HG03565 (cell line): Measurements from ENCODE around the gene ZSCAN21.
A peak's percentile ranks its signal among the peaks of the same experiment; 100 is the strongest.

ENCODE experiments used
- ATAC-seq: cut with Tn5 transposase; IDR thresholded peaks from one replicate; pipeline ENCODE4 v1.9.1; 2021; ENCODE audit warnings: mild to moderate bottlenecking, moderate library complexity; ENCODE audit not compliant: unreplicated experiment

Gene ZSCAN21

DNA sequence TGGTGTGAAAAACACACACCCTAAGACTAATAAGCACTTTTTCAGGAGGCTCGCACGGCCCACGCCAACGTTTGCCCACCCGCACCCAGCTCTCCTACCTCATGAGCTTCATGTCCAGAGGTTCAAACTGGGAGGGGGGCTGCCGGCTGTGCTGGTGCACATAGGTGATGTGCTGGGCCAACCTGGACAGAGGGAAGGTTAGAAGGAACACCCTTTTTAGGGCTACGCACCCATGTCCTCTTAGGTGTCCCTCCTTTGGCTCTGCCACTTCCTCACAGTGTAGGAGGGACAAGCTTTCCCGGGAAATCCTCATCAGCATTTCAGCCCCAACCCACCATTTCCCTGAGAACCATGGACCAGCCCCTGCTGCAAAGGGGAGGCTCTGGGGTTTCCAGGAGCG lies 45.7 kb downstream of the ZSCAN21 start:
- no peak for ATAC-seq

DNA sequence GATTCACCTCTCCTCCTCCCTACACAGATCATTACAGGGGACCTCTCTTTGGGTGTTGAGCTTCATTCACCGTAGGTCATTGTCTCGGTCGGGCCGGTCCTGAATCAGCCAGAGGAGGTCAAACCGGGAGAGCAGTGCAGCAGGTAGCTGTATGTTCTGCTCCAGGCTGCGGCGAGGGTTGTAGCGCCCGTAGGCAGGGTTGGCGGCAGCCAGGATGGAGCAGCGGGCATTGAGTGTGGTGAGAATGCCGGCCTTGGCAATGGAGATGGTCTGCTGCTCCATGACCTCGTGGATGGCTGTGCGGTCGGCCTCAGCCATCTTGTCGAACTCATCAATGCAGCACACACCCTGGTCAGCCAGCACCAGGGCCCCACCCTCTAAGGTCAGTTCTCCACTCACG lies 46.1 kb downstream of the ZSCAN21 start:
- ATAC-seq: no peak

DNA sequence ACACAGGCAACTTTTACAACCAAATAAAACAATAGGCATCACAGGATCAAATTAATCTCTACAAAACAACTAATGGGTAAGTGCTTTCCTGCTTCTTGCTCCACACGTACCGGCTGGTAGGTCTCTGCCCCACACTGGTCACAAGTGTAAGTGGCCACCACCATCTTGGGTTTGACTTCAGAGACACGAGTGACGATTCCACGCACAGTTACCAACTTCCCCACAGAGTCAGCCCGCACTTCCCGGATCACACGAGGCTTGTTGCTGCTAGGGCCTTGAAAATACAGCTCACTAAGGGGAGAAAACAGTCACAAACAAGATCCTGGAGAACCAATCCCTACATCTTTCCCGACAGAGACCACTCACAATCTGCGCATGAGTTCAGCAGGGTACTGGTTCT lies 49.3 kb downstream of the ZSCAN21 start:
- no peak for ATAC-seq

DNA sequence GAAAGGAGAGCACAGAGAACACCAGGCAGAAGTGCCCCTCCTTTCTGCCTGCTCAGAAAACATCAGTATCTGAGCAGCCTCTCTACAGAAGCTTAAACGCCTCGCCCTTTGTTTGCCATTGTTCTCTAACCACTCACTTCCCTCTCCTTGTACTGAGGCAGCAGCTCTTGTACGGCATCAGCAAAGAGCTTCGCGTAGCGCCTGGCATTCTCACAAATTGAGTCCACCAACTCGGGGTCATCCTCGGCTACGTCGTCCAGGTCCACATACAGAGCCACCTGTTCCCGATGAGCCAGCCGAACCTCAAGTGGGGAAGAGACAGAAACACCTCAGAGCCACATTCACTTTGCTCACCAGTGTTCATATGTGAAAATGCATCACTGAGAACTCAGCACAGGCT lies 49.9 kb downstream of the ZSCAN21 start:
- no peak for ATAC-seq

DNA sequence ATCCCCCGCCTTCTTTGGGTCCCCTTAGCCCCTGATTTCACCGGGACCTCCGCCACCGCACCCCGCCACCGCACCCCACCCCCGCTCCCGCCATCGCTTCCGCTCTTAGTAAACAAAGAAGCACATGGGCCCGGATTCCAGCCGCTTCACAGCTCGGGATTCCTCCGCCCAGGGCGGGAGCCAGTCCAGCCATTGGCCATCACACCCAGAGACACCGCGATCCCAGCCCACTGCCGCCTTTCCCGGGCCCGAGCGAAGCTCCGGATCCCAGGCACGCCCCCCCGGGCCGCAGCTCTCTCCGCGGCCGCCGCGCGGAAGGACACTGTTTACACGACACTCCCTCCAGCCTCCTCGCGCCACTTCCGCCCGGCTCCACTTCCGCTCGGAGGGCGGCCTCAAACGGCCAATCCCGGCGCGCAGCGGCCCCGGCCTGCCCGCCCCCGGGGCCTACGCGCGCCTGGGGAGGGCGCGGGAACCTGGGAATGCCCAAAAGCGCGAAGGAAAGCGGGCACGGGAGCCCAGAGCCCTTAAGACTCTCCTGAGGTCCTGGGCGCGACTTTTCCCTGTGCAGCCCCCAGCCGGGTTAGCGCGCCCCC lies 50.9 kb downstream of the ZSCAN21 start:
- ATAC-seq: peak; percentile 55

DNA sequence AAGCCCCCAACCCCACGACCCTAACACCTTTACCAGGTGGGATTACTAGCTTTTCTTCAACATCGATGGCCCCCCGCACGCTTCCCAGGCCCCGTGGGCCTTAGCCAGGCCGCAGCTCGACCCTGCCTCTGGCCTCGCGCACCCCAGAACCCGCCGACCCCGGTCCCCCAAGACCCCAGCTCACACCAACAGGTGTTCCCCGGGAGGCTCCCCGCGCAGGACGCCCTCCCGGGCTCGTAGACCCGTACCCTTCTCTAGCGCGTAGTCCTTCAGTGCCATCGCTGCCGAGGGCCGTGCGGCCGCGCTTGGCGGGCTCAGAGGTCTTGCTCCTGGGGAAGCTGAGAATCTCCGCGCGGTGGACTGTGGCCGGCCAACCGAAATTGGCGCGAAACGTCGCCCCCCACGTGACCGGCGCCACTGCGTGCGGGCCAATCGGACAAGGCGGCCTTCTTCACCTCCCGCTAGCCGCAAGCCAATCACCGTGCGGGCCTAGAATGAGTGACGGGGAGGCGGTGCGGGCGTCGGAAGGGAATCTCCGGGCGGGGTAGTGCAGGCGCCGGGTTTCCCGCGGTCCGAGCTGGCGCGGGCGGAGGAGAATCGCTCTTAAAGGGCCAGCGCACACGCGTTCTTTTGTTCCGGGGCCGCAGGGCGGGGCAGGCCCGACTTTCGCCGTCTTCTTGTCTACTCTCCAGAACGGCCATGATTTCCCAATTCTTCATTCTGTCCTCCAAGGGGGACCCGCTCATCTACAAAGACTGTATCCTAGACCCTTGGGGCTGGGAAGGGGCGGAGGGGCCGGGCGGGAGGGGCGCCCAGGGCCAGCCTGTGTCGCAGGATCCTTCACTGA lies 51.7 kb downstream of the ZSCAN21 start, which contains the start of the genes AP4M1 and MCM7:
TSS of gene AP4M1 (plus strand) at position 628 of the 847 bp plus-strand sequence. CDS start at position 700, 72 bp downstream.
TSS of gene MCM7 (minus strand) at position 382 of the 847 bp plus-strand sequence. CDS start at position 279, 103 bp downstream.
- peak; percentile 65 for ATAC-seq

DNA sequence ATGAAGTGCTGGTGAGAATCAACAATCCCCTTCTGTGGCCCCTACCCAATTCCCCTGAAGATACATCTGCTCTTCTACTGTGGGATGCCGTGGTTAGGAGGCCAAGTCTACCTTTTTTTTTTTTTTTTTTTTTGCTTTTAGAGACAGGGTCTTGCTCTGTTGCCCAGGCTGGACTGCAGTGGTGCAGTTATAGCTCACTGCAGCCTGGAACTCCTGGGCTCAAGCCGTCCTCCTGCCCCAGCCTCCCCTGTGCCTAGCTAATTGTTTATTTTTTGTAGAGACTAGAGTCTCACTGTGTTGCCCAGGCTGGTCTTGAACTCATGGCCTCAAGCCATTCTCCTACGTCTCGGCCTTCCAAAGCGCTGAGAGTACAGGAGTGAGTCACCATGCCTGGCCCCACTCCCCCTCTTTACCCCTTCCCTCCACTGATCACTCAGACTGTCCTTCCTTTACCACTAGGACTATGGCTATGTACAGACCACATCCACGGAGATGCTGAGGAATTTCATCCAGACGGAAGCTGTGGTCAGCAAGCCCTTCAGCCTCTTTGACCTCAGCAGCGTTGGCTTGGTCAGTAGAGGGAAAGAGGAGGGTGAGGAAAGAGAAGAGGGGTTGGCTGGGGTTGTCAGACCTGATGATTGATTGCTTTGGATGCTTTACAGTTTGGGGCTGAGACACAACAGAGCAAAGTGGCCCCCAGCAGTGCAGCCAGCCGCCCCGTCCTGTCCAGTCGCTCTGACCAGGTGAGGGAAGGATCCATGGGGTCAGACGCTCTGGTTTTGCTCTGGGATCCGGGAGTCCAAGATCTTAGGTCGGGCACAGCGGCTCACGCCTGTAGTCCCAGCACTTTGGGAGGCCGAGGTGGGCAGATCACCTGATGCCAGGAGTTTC lies 53.6 kb downstream of the ZSCAN21 start:
- ATAC-seq: no peak

DNA sequence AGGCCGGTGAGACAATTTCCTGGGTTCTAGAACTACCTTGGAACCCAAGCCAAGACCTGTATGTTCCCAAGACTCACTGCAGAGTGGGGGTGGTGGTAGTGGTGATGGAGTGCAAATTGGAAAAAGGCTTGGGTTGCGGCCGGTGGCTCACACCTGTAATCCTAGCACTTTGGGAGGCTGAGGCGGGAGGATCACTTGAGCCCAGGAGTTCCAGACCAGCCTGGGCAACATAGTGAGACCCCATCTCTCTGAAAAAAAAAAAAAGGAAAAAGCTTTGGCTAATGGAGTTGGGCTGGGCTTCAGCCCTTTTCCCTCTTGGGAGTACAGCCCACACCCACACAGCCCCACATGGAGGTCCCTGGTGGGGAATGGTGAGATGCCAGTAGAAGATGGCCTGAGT lies 56.0 kb downstream of the ZSCAN21 start:
- no peak for ATAC-seq

DNA sequence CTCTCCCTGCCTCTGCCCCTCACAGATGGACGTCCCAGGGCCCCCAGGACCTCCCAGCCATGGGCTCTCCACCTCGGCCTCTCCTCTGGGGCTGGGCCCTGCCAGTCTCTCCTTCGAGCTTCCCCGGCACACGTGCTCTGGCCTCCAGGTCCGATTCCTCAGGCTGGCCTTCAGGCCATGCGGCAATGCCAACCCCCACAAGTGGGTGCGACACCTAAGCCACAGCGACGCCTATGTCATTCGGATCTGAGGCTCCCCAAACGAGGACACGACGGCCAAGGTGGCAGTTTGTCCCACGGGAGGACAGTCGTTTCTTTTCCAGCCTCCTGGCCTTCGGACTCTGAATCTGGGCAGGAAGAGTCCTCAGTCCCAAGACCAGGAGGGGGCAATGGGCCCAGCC lies 57.1 kb downstream of the ZSCAN21 start:
- no peak for ATAC-seq

DNA sequence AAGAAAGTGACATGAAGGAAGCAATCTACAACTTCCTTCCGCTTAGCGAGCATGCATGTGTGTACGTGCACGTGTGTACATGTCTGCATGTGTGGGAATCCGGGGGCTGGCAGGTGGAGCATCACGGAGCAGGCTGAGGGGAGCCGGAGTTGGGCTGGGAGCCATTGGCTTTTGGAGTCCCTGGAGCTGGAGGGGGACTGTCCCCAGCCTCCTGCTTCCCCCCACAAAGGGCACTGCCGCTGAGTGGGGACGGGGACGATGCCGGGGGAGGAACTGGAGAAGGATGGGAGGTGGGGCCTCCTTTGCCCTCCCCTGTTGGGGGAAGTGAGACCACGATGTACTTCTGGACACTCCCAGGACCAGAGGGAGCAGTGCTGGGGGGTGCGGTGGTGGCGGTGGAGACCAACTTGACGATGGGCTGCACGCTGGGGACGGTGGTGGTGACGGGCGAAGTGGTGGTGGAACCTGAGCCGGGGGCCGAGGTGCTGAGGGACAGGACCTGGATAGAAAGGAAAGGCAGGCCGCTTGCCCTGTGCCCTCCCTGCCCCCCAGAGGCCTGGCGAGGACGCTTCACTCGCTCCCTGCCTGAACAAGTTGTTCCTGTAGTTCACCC lies 57.7 kb downstream of the ZSCAN21 start:
- no peak for ATAC-seq

DNA sequence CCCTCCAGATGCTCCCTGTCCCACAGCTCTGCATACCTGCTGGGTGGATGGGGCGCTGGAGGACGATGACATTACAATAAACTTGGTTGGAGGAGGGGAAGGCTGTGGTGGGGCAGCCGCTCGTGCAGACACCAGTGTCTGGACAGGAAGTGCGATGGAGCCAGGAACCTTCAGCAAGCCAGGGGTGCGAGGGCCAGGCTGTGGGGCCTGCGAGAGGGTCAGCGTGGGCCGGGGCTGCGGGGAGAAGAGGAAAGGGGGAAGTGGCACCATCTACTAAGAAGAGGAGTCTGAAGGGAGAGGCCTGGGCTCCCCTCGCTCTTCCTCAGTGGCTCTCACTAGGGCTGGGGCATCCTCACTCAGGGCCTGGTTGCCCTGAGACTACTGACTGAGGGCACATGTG lies 58.3 kb downstream of the ZSCAN21 start:
- ATAC-seq: no peak

DNA sequence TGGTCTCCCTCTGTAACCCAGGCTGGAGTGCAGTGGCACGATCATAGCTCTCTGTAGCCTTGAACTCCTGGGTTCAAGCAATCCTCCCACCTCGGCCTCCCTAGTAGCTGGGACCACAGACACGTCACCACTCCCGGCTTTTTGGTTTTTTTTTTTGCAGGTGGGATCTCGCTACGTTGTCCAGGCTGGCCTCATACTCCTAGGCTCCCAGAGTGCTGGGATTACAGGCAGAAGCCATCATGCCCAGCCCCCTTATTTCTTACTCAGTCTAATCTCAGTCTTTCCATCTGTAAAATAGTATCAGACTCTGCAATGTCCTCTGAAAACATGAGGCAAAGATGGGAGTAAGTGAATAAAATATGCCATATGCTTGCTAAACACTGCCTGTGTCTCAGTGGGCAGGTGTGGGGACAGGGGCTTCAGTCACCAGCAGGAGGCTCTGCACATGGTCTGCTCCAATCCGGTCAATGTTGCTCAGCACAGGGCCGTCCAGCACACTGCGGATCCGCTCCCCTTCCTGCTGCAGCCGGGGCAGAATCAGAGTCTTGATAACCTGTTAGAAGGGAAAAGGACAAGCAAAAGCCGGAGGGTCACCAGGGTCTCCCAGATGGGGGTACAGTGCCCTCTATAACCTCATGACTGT lies 60.1 kb downstream of the ZSCAN21 start:
- ATAC-seq: no peak

DNA sequence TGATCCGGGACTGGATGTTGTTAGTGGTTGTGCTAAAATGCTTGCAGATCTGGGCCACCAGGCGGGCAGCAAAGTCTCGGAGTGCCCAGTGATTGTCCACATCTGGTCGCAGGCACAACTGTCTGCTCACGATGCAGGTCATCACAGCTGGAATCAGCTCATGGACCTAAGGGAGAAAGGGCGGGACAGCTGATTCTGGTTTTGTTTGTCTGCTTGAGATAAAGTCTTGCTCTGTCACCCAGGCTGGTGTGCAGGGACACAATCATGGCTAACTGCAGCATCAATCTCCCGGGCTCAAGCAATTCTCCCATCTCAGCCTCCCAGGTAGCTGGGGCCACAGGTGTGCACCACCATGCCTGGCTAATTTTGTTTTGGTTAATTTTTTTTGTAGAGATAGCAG lies 61.6 kb downstream of the ZSCAN21 start:
- ATAC-seq: no peak

DNA sequence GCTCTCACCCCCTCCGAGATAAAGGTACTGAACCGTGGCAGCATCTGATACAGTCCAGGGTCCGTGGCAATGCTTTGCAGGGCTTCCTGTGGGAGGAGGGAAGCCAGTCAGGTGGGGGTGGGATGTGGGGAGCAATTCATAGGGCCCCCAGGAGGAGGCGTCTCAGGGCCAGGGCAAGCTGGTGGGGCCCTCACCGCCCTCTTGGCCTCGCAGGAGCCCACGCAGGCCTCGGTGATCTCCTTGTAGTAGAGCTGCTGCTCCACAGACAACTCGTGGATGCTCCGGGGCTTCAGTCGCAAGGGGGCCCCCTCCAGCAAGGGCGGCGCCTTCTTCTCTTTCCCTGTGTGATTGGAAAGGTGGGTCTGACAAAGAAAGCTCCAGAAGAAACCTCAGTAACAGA lies 62.3 kb downstream of the ZSCAN21 start:
- ATAC-seq: no peak
